OCI-LY7 (cell line): ENCODE results near the gene RNF126. TPM values are rescaled to one million over a fixed set of nuclear protein-coding genes. Genes with fewer than 3 reads are reported as not detected.
"Not testable (repeated sequence)": the region's sequence is repeated elsewhere in the genome, so short reads cannot be mapped to it uniquely, and the experiment has no call there.

Experiments used
- BruUV-seq: library from RNA; stranded (reverse); fragments of 400-500 nt; replicated peaks from 2 replicates; lab custom pipeline; 2021; lab: Mats Ljungman, UMichigan
- CTCF ChIA-PET: fragments of 300-600 bp; sonication (Branson Sonifier 250); formaldehyde crosslinking; loops from one replicate; lab custom pipeline; 2022; ENCODE audit warnings: antibody characterized with exemption; ENCODE audit not compliant: unreplicated experiment; lab: Charles Lee
- POLR2A ChIA-PET: fragments of 300-600 bp; sonication (Branson Sonifier 250); formaldehyde crosslinking; loops from one replicate; lab custom pipeline; 2022; ENCODE audit warnings: antibody characterized with exemption; lab: Charles Lee
- DNase-seq: peaks from one replicate; pipeline ENCODE4 v3.0.0-alpha.2; 2015; ENCODE audit warnings: low spot score
- H2AFZ ChIP-seq: fragments of 200-600 bp; sonication (generic), shearing (Covaris generic); 2 replicates; pipeline ENCODE4 v1.6.1; 2014; ENCODE audit warnings: mild to moderate bottlenecking, antibody characterized with exemption, low read length, moderate library complexity
- H3K27ac ChIP-seq: fragments of 200-600 bp; sonication (generic); 2 replicates; pipeline ENCODE4 v1.5.1; 2014; ENCODE audit warnings: mixed run types, low read depth, mild to moderate bottlenecking, moderate library complexity, low read length, inconsistent platforms; ENCODE audit not compliant: poor library complexity, severe bottlenecking
- H3K36me3 ChIP-seq: fragments of 200-600 bp; sonication (generic); 2 replicates; pipeline ENCODE4 v1.6.1; 2014; ENCODE audit warnings: mild to moderate bottlenecking, antibody characterized with exemption, low read length, moderate library complexity, mixed read lengths; ENCODE audit not compliant: insufficient read depth
- H3K4me1 ChIP-seq: fragments of 200-600 bp; sonication (generic); 2 replicates; pipeline ENCODE4 v1.5.1; 2014; ENCODE audit warnings: mild to moderate bottlenecking, low read length; ENCODE audit not compliant: insufficient read depth, poor library complexity, severe bottlenecking
- H3K4me2 ChIP-seq: fragments of 200-600 bp; sonication (generic); 2 replicates; pipeline ENCODE4 v1.6.1; 2014; ENCODE audit warnings: mild to moderate bottlenecking, low read length
- H3K4me3 ChIP-seq: fragments of 200-600 bp; sonication (generic); 2 replicates; pipeline ENCODE4 v1.5.1; 2014; ENCODE audit warnings: mild to moderate bottlenecking, low read depth, low read length; ENCODE audit not compliant: poor library complexity, severe bottlenecking
- H3K79me2 ChIP-seq: fragments of 200-600 bp; sonication (generic); 2 replicates; pipeline ENCODE4 v1.6.1; 2016; ENCODE audit warnings: low read depth, mild to moderate bottlenecking, low read length, moderate library complexity, mixed read lengths; ENCODE audit not compliant: insufficient read depth
- H3K9me2 ChIP-seq: fragments of 200-600 bp; sonication (generic); 2 replicates; pipeline ENCODE4 v1.6.1; 2016; ENCODE audit warnings: mild to moderate bottlenecking, low read length, mixed read lengths; ENCODE audit not compliant: insufficient read depth
- H3K9me3 ChIP-seq: fragments of 200-600 bp; sonication (generic); 2 replicates; pipeline ENCODE4 v1.6.1; 2014; ENCODE audit warnings: mild to moderate bottlenecking, mixed run types, low read length, mixed read lengths
- H4K20me1 ChIP-seq: fragments of 200-600 bp; sonication (generic); 2 replicates; pipeline ENCODE4 v1.6.1; 2014; ENCODE audit warnings: mild to moderate bottlenecking, antibody characterized with exemption, low read length, moderate library complexity, mixed read lengths; ENCODE audit not compliant: insufficient read depth
- CTCF ChIP-seq: fragments of 200-600 bp; sonication (generic); conservative IDR thresholded peaks from 2 replicates; pipeline ENCODE4 v1.5.1; 2014; ENCODE audit warnings: mild to moderate bottlenecking, antibody characterized with exemption, low read length, moderate library complexity, mixed read lengths
- EZH2phosphoT487 ChIP-seq: fragments of 200-600 bp; sonication (generic); IDR thresholded peaks from 2 replicates; pipeline ENCODE4 v1.6.1; 2018; ENCODE audit warnings: low read depth, borderline replicate concordance, mild to moderate bottlenecking, mixed run types, antibody characterized with exemption, low read length, moderate library complexity, mixed read lengths
- intact Hi-C: fragments of 100-400 bp; cut with micrococcal nuclease; formaldehyde crosslinking; loops from one replicate; pipeline ENCODE4 v1.10.0; 2022; ENCODE audit not compliant: unreplicated experiment
- total RNA-seq, 2 experiments: library from RNA; depleted of rRNA in 1 of 2; stranded (reverse); fragments of >200 nt in 1 of 2; shearing (Covaris generic) in 1 of 2; gene quantifications; 2 replicates each; pipeline ENCODE4 v1.2.3, GENCODE V29; 2014 to 2022

The RNF126 gene
- total RNA-seq, 2 experiments from 2014 or later = 98.6 to 104 TPM

DNA sequence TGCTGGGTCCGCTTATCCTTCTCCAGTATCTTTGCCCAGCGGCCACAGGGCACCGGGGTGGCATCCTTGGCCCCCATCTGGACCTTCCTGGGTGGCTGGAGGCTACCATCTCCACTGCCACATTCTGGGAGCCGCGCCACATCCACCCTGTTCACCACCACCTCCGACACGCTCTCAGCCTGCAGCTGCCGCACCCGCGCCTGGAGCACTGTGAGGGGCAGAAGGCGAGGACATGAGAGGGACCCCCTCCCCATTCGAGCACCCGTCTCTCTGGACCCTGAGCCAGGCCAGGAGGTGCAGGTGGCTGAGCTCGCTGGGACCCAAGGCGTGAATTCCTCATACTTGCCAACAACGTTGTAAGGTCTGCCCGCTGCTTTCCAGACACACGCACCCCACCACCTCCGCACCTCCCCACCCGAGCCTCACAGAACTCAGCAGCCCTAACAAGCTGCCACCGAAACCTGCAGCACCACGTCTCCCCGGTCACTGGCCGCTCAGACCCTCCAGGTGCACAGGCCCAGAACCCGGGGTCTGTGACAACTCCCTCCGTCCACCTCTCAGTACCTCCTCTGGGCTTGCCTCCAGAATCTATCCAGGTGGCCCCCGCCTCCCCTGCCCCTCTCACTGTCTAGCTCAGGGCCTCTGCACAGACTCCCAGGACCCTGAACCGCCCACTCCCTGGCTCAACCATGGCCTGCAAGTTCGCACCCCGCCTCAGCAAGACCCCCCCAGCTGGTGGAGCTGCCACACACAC, 32.9 kb downstream of the RNF126 start:
- intact Hi-C loops = no loop called here
- H3K79me2 ChIP-seq = peaks cover 32% of the 10 kb centered on the region; the same call in 1 of the 2 replicates
- H2AFZ ChIP-seq = no peak overlapping the region
- DNase-seq = no peak
- no peak overlapping the region for H3K4me3 ChIP-seq
- ChIA-PET POLR2A (interaction anchor here (0.6 kb wide), 1 partner anchor 24 kb away, joined by 7 read pairs; no protein-coding TSS in a partner anchor), CTCF (interaction anchor here (0.6 kb wide), 1 partner anchor 249 kb away, joined by 3 read pairs; no protein-coding TSS in a partner anchor)
- H3K36me3 ChIP-seq = peaks cover 58% of the 10 kb centered on the region
- H3K9me2 ChIP-seq = no peaks in the 10 kb centered on the region
- no TSS peak for BruUV-seq
- no peak for TF ChIP-seq EZH2phosphoT487
- TF ChIP-seq CTCF = no peak
- H3K9me3 ChIP-seq = no peaks in the 10 kb centered on the region
- H3K4me1 ChIP-seq = peaks cover 9% of the 10 kb centered on the region
- H3K27ac ChIP-seq = no peak overlapping the region
- no peaks in the 10 kb centered on the region for H4K20me1 ChIP-seq
- H3K4me2 ChIP-seq = no peak overlapping the region

GRCh38 chr19:629515-629914, 33.5 kb downstream of the RNF126 start:
- H3K4me2 ChIP-seq, H3K9me2 ChIP-seq, POLR2A ChIA-PET, H3K9me3 ChIP-seq, intact Hi-C loops, H3K4me1 ChIP-seq, H2AFZ ChIP-seq, H3K4me3 ChIP-seq, CTCF ChIA-PET, BruUV-seq, H4K20me1 ChIP-seq, DNase-seq, H3K27ac ChIP-seq: not testable (repeated sequence)
- Histone ChIP-seq H3K36me3 (peaks cover 64% of the 10 kb centered on the region), H3K79me2 (peaks cover 32% of the 10 kb centered on the region; the same call in 1 of the 2 replicates)

- intact Hi-C loops = no loop called here
- H3K9me3 ChIP-seq = no peaks in the 10 kb centered on the region
- H2AFZ ChIP-seq = no peak overlapping the region
- H4K20me1 ChIP-seq = no peaks in the 10 kb centered on the region
- peaks cover 9% of the 10 kb centered on the region for H3K4me1 ChIP-seq
- TF ChIP-seq CTCF (peak; percentile 64), EZH2phosphoT487 (no peak)
- H3K79me2 ChIP-seq = peaks cover 32% of the 10 kb centered on the region; the same call in 1 of the 2 replicates
- no peak overlapping the region for H3K4me3 ChIP-seq
- H3K36me3 ChIP-seq = peaks cover 77% of the 10 kb centered on the region
- no peak overlapping the region for H3K4me2 ChIP-seq
- CTCF ChIA-PET = no interaction called here
- BruUV-seq = no TSS peak
- DNase-seq = no peak
- POLR2A ChIA-PET = interaction anchor here (0.7 kb wide), 1 partner anchor 75 kb away, joined by 5 read pairs; no protein-coding TSS in a partner anchor
- no peak overlapping the region for H3K27ac ChIP-seq
- H3K9me2 ChIP-seq = no peaks in the 10 kb centered on the region
These were observed 34.8 kb downstream of the RNF126 start for GRCh38 chr19:628168-628567.

DNA sequence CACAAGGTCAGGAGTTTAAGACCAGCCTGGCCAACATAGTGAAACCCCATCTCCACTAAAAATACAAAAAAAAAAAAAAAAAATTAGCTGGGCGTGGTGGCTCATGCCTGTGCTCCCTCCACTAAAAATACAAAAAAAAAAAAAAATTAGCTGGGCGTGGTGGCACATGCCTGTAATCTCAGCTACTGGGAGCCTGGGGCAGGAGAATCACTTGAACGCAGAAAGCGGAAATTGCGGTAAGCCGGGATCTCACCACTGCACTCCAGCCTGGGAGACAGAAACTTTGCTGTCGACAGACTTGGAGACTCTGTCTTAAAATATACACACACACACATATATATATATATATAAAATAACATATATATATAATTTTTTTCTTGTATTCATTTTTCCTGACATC, 36.4 kb downstream of the RNF126 start:
- H3K4me2 ChIP-seq, H3K4me3 ChIP-seq, H3K9me2 ChIP-seq, POLR2A ChIA-PET, H4K20me1 ChIP-seq, H2AFZ ChIP-seq, H3K27ac ChIP-seq, CTCF ChIA-PET, DNase-seq, H3K9me3 ChIP-seq, BruUV-seq, intact Hi-C loops, H3K4me1 ChIP-seq: not testable (repeated sequence)
- H3K79me2 ChIP-seq = peaks cover 23% of the 10 kb centered on the region; the same call in 1 of the 2 replicates
- H3K36me3 ChIP-seq = peaks cover 85% of the 10 kb centered on the region
